AG20443 (cell line): Measurements from ENCODE around the gene DGCR2.
"Not testable (repeated sequence)": the region's sequence is repeated elsewhere in the genome, so short reads cannot be mapped to it uniquely, and the experiment has no call there.

Experiments used
- DNase-seq: peaks from one replicate; pipeline ENCODE4 v3.0.0; 2012; ENCODE audit warnings: low spot score, mixed read lengths

Gene DGCR2

DNA sequence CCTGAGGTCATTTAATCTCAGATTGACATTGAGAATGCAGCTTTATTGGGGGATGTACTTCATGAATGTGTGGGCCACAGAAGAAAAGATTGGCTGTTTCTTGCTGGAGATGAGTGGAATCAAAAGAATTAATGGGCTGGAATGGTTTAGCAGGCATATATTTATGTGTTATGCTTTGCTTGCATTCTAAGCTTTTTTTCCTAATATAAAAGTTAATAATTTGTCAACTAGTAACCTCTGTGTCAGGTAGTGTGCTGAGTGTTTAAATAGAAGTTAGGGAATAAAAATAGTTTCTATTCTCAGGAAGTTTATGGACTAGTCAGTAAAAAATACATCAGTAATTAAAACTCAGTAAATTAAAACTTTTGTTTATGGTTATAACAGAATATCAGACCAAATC lies 118.7 kb downstream of the DGCR2 start:
- DNase-seq, result no peak

DNA sequence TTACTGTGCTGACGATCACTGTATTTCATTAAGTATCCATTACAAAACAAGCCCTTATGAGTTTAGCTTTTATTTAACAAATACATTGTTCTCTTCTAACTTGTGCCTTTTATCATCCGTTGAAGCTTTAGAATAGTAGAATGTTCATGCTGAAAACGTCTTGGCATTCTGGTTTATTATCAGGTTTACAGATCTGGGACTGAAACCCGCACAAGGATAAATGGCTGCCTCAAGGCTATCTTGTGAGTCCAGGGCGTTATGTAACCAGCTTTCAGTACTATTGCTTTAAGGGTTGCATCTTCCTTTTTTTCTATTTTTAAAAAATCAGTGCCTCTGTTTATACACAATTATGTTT lies 119.6 kb downstream of the DGCR2 start:
- DNase-seq, result no peak

DNA sequence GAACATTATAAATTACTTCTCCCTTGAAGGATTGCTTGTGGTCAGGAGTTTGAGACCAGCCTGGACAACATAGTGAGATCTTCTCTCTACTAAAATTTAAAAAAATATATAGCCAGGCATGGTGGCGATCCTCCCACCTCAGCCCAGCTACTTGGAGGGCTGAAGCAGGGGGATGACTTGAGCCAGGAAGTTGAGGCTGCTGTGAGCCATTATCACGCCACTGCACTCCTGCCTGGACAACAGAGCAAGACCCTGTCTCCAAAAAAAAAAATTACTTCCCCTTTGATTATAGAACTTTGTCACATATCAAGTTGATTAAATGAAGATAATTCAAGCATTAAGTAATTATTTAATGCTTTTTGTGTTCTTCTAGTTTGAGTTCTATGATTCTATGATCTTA lies 121.0 kb downstream of the DGCR2 start:
- DNase-seq, result no peak

DNA sequence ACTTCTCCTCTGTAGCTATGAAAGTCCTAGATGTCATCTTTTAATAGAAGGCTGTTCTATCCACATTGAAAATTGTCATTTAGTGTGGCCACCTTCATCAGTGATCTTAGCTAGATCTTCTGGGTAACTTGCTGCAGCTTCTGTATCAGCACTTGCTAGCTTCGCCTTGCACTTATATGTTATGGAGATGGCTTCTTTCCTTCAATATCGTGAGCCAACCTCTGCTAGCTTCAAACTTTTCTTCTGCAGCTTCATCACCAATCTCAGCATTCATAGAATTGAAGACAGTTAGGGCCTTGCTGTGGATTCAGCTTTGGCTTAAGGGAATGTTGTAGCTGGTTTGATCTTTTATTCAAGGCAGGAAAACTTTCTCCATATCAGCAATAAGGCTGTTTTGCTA lies 122.1 kb downstream of the DGCR2 start:
- not testable (repeated sequence) for DNase-seq

DNA sequence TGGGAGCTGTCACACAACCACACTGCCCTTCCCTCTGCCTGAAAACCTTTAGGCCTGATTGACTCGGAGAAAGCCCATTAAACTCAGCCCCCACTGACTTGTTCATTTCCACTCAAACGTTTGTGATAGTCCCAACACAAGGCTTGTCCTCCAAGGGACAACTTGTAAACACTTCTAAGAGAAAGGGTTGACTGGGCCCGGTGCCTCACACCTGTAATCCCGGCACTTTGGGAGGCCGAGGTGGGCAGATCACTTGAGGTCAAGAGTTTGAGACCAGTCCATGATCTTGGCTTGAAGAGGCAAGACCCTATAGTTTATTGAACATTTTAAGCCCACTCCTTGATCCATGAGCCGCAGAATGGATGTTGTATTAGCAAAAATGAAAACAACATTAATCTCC lies 122.8 kb downstream of the DGCR2 start:
- DNase-seq, result no peak

DNA sequence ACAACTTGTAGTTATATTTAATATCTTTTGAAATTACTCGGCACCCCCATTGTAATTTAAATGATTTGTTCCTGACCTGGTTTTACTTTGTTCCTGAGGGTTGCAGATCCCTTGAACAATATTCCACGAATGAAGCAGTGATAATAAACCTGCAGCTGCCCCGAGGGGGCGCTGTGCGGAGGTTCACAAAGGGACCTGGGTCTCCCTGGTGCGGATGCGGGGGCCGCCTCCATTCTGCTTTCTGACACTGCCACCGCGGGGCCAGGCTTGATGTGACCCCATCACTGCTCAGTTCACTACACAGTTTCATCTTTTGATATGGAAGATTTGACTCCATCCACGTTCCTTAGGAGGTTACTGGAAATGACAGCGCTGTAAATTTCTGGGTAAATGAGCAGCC lies 123.2 kb downstream of the DGCR2 start:
- DNase-seq, result no peak

DNA sequence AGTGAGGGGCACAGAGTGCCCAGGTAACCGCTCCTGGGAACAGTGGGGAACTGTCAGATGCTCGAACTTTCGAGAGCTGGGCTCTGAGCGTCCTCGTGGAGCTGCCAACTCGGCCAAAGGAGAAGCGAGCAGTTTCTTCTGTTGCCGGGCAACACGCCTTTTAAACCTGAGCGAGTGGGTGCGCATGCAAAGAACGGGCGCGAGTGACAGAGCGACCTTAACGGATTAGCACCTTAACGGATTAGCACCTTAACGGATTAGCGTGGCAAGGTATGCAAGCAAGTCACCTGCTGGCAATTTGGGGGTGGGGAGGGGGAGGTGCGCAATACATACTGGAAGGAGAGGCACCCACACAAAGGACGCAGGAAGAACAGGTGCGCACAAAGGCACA lies 124.3 kb downstream of the DGCR2 start:
- no peak for DNase-seq

DNA sequence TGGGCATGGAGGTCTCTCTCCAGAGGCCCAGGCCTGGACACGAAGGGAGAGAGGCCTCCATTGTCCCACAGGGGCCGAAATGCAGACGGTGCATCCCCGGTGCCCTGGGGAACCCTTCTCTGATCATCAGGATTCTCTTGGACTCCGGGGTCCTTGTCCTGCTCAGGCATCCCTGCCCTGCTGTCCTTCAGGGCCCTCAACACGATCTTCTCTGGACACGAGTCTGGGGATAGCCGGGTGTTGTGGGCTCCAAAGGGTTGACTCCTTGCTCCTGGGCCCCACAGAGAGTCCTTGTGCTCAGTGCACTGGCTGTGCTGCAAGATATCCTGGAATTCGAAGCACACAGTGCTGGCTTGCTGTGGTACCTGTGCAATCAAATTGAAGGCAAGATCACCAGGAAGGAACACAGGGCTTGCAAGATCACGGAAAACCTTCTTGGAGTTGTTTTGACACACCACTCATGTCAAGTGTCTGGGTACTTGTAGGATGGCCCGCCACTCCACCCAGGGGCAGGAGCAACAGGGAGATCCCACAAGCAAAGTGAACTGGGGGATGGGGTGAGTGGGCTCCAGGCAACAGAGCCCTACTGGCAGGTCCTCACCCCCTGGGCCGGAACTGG lies 124.8 kb downstream of the DGCR2 start:
- no peak for DNase-seq

DNA sequence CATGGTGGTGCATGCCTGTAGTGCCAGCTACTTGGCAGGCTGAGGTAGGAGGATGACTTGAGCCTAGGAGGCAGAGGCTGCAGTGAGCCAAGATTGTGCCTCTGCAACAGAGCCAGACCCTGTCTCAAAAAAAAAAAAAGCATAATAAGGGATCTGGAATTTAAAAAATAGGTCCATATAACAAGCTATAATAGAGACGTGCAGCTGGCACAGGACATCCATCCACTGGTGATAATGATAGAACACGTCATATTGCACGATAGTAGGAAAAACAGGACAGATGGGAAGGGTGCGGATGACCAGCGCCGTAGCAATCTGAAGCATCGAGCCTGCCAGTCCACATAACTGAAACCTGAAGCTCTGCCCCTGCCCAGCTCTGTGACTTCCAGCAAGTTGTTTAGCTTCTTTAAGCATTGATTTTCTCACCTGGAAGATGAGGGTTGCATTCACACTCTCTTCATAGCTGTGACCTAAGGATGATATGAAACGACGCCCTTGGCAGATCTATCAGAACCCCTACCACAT lies 125.8 kb downstream of the DGCR2 start:
- DNase-seq, result no peak

DNA sequence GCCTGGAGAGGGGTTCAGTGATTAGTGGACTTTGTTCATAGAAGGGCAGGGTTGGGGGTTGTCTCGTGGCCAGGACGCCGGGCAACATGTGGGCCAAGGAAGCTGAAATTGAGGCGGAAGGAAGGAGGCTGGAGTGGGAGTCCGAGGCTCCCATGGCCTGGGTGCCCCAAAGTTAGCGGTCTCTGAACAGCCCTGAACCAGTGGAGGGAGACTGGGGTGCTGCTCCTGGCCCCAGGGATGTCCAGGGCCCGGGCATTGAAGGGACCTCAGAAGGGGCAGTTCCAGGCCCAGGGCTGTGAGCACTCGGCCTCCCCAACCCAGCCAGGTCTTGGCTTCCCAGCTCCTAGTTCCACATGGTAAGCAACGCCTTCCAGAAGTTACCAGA lies 126.9 kb downstream of the DGCR2 start:
- no peak for DNase-seq

DNA sequence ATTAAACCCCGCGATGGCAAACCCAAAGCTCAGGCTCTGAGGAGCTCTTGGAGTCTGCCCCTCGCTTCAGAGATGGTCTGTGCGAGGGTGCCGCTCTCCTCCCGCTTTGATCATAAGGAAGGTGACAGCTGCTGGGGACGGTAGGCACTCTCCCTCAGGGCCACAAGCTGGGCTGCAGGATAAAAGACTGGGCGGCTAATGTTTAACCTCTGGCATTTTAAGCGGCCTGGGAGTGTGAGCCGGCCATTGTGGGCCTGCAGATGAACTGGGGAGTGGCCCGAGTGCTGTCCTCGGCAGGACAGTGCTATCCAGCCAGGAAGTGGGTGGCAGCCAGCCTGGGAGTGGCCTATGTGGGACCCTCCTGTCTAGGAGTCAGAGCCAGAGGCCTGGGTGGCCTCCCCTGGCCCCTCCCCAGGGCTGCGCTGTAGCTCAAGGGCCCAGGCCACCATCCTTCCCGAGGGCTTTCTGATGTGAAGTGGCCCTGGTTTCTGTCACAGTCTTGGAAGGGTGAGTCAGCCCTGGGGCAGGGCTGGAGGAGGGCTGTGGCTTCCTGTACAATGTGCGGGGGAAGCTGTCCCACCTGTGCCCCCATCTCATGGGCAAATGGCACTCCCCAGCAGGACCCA lies 127.4 kb downstream of the DGCR2 start:
- no peak for DNase-seq

DNA sequence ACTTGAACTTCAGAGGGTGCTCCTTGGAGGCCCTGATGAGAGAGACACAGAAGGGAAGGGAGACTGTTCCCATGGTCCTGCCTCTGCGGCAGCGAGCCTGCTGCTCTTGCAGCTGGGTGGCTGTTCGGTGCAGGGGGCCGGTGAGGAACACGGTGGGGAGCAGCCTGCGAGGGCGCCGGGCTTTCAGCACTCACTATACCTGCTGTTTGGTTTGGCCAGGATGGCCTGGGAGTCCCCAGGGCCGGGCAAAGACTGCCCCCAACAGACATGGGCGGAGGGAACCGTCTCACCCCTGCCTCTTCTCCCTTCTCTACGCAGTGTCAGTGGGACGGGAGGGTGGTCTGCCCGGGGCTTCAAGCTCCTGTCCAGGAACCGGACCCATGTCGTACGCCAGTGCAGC lies 128.2 kb downstream of the DGCR2 start:
- no peak for DNase-seq

DNA sequence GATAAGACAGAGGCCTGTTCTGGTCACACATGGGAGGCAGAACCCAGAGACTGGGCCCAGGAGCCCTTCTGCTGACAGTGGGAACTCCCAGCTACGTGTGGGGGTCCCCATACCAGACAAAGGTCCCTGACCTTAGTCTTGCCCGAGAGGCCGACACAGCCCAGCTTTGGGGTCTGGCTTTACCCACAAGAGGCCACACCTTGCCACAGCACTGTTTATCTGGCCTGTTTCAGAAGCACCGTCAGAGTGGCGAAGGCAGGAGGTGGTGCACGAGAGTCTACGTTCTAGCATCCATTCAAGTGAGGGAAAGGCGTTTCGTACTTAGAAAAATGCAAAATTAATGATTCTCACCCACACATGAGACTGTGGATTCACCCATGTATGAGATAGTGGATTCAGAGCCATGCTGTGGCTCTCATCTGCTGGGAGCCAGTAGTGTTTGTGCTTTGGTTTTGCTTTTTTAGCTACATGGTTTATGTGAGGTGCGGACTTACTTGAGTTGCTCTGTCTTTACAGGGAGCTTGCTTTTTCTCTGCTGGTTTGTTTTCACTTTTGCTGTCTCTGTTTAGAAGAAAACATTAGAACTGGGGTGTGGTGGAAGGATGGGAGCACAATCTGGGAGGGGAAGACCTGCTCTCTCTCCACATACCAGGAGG lies 129.5 kb downstream of the DGCR2 start:
- no peak for DNase-seq

DNA sequence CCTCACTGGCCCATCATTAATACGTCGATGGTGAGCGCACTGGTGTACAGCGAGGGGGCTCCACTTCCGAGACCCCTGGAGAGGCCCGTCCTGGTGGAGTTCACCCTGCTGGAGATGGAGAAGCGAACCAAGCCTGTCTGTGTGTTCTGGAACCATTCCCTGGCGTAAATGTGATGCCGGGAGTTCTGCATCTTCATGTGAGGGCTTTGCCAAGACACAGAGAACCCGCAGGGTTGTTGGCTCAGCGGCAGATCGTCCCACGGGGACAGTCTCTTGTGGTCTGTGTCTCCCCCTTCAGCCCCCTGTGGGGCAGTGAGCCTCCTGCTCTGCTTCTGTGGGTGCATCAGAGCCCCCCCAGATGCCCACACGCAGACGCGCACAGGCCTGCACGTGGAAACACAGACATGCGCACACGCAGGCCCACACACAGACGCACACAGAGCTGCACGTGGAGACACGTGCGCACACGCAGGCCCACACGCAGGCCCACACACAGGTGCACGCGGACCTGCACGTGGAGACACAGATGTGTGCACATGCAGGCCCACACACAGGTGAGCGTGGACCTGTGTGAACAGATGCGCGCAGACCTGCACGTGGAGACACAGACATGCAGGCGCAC lies 130.3 kb downstream of the DGCR2 start:
- DNase-seq, result no peak

DNA sequence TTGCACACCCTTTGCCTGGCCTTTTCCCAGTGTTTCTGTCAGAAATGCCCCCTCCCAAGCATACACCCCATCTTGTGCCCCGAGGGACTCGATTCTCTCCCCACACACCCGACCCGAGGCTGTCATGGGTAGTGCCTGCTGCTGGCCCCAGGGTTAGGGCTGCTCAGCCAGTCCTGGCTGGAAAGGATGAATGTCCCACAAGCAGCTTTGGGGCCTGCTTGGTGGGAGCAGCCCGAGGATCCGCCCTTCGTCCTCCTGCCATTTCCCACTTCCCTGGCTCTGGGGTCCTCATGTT lies 131.1 kb downstream of the DGCR2 start:
- no peak for DNase-seq

DNA sequence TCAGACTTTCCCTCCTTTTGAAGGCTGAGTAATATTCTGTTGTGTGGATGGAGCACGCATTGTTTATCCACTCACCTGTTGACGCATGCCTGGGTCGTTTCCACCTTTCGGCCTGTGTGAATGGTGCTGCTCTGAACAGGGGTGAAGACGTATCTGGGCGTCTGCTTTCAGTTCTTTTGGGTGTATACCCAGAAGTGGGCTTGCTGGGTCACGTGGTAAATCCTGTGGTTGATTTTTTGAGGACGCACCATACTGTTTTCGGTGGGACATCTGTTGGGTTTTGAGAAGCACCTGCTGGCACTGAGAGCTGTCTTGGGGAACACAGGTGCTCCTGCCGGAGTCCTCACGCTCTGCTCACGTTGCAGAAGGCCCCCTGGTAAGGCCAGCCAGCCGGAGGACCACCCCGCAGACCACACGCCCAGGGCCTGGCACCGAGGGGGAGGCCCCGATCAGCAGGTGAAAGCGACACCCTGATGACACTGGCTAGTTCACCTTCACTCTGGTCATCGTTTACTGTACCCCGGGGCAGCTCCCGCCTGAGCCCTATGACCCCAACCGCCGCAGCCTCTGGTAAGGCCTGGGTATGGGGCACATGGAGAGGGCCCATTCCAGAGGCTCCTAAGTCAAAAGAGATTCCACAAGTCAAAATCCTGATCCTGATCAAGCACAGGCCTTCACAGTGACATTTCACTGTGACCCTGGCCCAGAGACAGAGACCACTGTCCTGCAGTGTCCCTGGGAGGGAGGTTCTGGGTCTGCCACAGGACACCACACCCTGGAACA lies 131.7 kb downstream of the DGCR2 start:
- DNase-seq, result no peak

DNA sequence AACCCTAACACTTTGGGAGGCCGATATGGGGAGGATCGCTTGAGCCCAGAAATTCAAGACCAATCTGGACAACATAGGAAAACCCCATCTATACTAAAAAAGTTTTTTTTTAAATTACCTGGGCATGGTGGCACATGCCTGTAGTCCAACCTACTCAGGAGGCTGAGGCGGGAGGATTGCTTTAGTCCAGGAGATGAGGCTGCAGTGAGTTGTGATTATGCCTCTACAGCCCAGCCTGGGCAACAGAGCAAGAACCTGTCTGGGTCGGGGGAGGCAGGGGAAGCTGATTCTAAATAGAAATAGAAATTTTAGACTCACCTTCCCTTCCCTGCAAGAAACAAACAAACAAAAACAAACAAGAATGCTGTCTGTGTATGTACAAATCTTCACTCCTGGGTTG lies 133.3 kb downstream of the DGCR2 start:
- no peak for DNase-seq

DNA sequence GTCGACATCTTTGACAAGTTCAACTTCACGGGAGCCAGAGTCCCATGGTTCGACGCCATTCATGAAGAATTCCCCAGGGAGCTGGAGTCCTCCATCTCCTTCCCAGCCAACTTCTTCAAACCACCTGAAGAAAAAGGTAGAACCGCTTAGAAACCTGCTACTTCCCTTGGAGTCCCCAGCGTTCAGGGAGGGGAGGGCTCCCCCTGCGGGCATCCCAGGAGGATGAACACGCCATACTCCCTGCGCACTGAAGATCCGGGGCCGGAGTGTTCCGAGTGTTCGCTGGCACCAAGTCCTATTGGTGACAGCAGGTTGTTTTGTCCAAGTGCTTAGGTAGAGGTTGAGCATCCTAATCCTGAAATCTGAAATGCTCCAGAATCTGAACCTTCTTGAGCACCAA lies 134.4 kb downstream of the DGCR2 start:
- DNase-seq, result peak; percentile 44

DNA sequence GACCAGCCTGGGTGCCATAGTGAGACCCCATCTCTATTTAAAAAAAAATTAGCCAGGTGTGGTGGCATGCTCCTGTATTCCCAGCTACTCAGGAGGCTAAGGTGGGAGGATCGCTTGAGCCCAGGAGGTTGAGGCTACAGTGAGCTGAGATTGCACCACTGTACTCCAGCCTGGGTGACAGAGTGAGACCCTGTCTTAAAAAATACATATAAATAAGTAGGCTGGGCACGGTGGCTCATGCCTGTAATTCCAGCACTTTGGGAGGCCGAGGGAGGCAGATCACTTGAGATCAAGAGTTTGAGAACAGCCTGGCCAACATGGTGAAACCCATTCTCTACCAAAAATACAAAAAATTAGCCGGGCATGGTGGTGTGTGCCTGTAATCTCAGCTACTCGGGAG lies 135.1 kb downstream of the DGCR2 start:
- not testable (repeated sequence) for DNase-seq
